ENCODE data around the gene GRHL1.

Gene GRHL1

GRCh38 chr2:9949239-9949991 lies 2.1 kb upstream of the GRHL1 start:
- DNase-seq, result no peak

DNA sequence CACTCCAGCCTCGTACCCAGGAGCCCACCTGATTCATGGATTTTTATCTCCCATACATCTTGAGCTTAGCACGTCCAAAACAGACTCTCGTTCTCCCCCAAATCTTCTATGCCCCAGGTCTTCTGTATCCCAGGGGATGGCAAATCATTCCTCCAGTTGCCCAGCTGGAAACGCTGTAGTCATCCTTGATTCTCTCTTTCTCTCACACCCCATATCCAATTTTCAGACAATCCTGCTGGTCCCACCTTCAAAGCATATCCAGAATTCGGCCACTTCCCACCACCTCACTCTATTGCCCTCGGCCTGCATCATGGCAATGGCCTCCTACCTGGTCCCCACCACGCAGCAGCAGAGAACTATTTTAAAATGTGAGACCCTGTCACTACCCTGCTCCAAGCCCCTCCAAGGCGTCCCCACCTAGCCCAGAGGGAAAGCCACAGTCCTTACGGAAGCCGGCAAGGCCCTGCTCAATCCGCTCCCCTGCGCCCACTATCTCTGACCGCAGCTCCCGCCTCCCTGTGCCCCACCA lies 1.4 kb upstream of the GRHL1 start:
- no peak for DNase-seq

DNA sequence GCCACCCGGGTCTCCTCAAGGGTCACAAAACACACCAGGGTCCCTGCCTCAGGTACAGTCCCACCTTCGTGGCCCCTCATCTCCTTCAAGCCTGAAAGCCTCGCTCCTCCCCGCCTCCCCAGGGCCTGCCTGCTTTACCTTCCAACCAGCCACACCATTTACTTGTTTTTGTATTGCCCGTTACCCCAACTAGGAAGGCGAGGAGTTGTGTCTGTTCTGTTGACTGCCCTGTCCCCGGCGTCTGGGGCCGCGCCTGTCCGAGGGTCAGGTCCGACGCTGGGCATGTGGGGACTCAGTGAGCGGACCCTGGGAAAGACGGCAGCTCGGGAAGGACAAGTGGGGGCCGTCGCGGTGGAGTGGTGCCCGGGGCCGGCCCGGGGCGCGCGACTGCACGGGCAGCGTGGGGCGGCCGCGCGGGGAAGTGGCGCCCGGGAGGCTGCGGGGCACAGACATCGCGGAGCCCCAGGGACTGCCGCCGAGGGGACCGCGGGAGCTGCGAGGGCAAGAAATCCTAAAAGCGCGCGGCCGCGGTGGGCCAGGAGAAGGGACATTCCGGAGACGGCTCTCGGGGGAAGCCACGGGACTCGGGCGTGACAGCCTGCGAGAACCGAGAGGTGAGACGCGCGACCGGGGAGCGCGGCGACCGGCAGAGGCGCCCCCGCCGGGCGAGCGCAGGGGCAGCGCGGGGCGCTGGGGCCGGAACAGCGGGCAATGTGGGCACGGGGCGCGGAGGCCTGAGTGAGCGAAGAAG lies 797 bp upstream of the GRHL1 start:
- DNase-seq, result no peak

DNA sequence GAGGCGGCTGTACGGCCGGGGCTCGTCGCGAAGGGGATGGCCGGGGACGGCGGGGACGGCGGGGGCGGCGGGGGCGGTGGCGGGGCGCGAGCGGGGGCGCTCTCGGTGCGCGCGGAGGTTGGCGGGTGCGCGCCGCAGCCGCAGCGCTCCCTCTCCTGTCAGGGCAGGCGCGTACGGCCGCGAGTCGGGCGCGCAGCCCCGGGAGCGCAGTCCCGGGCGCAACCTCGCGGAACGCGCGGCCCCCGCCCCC lies 296 bp upstream of the GRHL1 start:
- DNase-seq, result no peak

- DNase-seq, result no peak
Measured at GRCh38 chr2:9952286-9952737, 819 bp downstream of the GRHL1 start.

- no peak for DNase-seq
Measured at GRCh38 chr2:9952856-9953503, 1.5 kb downstream of the GRHL1 start.

- DNase-seq, result no peak
Measured at GRCh38 chr2:9954136-9954535, 2.6 kb downstream of the GRHL1 start.

DNA sequence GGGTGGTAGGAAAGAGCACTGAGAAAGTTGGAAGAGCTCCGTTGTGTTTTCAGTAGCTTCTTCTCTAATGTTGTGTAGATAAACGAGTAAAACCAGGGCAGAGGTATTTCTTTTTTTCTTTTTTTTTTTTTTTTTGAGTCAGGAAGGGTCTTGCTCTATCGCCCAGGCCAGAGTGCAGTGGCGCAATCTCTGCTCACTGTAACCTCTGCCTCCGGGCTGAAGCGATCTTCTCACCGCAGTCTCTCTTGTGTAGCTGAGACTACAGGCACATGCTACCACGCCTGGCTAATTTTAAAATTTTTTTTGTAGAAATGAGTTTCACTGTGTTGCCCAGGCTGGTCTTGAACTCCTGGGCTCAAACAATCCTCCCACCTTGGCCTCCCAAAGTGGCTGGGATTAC lies 6.6 kb downstream of the GRHL1 start:
- no peak for DNase-seq

- DNase-seq, result no peak
Measured at GRCh38 chr2:9959262-9959661, 7.8 kb downstream of the GRHL1 start.

DNA sequence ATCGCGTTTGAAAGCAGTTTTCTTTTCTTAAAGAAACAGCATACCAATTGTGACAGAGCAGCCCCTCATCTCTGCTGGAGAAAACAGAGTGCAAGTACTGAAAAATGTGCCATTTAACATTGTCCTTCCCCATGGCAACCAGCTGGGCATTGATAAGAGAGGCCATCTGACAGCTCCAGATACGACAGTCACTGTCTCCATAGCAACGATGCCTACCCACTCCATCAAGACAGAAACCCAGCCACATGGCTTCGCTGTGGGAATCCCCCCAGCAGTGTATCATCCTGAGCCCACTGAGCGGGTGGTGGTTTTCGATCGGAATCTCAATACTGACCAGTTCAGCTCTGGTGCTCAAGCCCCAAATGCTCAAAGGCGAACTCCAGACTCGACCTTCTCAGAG lies 9.5 kb downstream of the GRHL1 start:
- DNase-seq, result no peak

GRCh38 chr2:9964334-9964980 lies 13.0 kb downstream of the GRHL1 start:
- no peak for DNase-seq

GRCh38 chr2:9965119-9965822 lies 13.8 kb downstream of the GRHL1 start:
- no peak for DNase-seq

GRCh38 chr2:9966491-9967022 lies 15.1 kb downstream of the GRHL1 start:
- no peak for DNase-seq

- DNase-seq, result no peak
Measured at GRCh38 chr2:9967053-9967775, 15.7 kb downstream of the GRHL1 start.

DNA sequence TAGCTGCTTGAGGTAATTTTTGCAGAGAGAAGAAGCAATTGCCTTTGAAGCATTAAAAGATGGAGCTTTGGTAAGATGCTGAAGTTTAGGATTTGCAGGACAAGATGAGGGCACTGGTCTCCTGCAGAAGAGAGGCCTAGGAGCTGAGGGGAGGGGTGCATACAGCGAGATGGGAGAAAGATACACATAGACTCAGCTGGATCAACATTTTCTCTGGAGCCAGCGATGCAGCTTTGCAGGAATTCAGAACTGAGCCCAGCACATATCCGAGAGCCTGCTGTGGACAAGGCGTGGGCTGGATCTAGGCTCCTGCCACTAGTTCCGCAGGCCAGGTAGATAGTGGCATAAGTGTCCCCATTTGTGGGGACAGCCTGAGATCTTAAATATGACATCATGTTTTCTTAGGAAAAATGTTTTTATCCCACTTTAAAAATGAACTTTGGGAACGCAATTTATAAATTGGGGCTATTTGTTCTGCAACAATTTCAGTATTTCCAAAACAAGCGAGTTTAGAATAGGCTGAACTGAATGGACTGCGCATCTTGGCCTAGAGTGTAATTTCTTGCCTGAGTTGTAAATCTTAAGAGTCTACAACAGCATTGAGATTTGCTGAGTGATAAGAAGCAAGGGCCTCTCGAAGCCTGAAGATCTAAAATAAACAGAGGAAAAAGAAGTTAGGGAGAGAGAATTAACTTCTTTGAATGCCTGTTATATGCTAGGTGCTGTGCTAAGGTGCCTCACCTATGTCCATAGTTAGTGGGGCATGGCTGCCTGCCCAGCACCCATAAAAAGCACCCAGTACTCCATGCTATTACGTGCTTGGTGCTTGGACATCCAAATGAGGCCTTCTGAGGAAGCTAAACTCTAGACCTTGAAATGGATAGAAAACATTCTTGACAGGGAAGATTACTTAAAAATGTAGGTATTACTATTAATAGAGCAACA lies 17.3 kb downstream of the GRHL1 start:
- no peak for DNase-seq

DNA sequence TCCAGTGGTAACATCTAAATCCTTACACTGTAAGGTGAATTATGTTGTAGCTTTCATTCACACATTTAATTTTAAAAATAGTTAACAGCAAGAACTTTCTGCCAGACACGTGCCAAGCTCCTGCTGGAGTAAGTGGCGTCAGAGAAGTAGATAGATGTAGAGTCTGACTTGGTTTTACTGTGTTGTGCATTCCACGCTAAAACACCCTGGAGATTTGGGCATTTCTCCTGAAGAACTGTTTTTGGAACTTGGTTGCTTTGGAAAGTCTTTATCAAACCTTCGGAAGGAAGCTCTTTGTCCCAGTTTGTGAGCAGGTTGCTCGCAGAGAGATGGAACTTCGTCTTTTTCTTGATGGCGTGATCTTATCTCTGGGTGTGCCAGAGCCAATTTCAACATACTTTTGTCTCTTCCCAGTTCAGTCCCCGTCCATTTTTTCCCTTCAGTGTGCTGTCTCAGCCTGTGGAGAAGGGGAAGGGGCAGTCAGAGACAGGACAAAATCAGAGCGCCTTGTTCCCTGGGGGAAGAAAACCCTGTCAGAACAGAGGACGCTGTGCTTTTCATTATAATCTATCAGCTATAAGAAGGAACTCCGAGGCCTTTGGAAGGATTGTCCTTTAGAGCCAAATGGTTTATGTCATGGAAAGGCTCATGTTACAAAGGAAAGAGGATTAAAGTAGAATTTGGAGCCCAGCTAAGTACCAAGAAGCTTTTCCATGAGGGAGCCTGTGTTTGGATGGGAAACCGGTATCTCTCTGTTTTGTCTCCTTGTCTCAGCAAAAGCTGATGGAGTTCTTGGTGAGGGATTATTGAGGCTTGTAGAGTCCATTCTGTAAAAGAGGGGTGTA lies 18.9 kb downstream of the GRHL1 start:
- no peak for DNase-seq

DNA sequence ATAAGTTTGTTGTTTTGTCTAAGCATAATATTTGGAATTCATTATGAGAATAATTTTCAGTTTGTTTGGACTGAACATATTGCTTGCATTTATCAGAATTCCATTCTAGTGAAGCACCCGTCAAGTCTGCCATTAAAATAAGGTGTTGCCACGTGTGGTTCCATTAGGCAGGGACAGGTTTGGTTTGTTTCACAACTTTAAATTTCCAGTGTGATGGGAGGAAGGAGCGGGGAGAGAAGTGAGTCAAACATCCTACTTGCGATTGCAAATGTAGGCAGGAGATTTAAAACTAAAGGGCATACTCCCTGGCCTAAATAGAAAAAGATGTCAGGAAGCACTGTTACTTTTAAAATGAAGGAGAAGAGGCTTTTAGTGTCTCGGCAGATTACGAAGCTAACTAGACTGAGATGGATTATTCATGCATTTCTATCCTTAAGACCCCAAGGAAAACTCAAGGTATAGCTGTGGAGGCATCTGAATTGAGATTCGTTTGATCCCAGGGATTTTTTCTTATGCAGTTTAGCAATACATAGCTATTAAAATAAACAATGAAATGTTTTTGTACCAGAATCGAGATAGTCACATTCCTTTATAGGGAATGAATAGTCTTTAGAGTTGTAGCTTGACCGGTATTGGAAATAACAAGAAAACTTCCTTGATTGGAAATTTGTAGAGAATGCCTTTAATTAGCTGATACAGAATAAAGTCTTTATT lies 19.8 kb downstream of the GRHL1 start:
- DNase-seq, result no peak

GRCh38 chr2:9971890-9972289 lies 20.4 kb downstream of the GRHL1 start:
- DNase-seq, result no peak

Measured in hippocampal formation (tissue), 2 donors.